Thoracic aorta (tissue), 2 donors: ENCODE measurements around the gene M1AP. TPM values are rescaled to one million over a fixed set of nuclear protein-coding genes. Genes with fewer than 3 reads are reported as not detected.

Experiments
- ATAC-seq: fragments of 150-250 bp; one replicate; pipeline ENCODE4 v1.8.0; 2017; ENCODE audit warnings: low read depth; ENCODE audit not compliant: insufficient number of reproducible peaks, low FRiP score
- DNase-seq: peaks from one replicate; pipeline ENCODE4 v3.0.0-alpha.2; 2020; ENCODE audit warnings: low spot score
- H3K27ac ChIP-seq, 2 donors: fragments of 200-600 bp; sonication (generic); 1 replicate in 1 of 2; 2 replicates in 1 of 2; pipeline ENCODE4 v1.5.1; 2016; ENCODE audit warnings: mild to moderate bottlenecking in 2 of 2, moderate library complexity in 2 of 2
- H3K27me3 ChIP-seq: fragments of 200-600 bp; sonication (generic); replicated peaks from 2 replicates; pipeline ENCODE4 v1.6.0; 2016; ENCODE audit warnings: mild to moderate bottlenecking; ENCODE audit not compliant: insufficient read depth
- H3K36me3 ChIP-seq: fragments of 200-600 bp; sonication (generic); one replicate; pipeline ENCODE4 v1.5.1; 2016
- H3K4me1 ChIP-seq, 2 donors: fragments of 200-600 bp; sonication (generic); 1 replicate in 1 of 2; 2 replicates in 1 of 2; pipeline versions ENCODE4 v1.5.1 to v1.6.0; 2016; ENCODE audit warnings: low read depth in 2 of 2, mild to moderate bottlenecking in 1 of 2; ENCODE audit not compliant: control insufficient read depth in 1 of 2
- H3K4me3 ChIP-seq: fragments of 200-600 bp; sonication (generic); 2 replicates; pipeline ENCODE4 v1.5.1; 2016; ENCODE audit warnings: mild to moderate bottlenecking
- H3K9me3 ChIP-seq: fragments of 200-600 bp; sonication (generic); 2 replicates; pipeline ENCODE4 v1.5.1; 2016
- total RNA-seq, 2 donors: library from RNA; depleted of rRNA; stranded (reverse); fragments of >200 nt; gene quantifications; one replicate each; pipeline versions ENCODE4 v1.1.0 to v1.2.3, GENCODE V29; 2016
- TF ChIP-seq, protein P1 (sequence below): fragments of 200-600 bp; sonication (generic); IDR thresholded peaks from one replicate; pipeline ENCODE4 v1.5.1; 2019; ENCODE audit warnings: antibody characterized with exemption

Gene M1AP
- total RNA-seq, 2 donors from 2014 or later = 4.5 TPM; not detected in 1

DNA sequence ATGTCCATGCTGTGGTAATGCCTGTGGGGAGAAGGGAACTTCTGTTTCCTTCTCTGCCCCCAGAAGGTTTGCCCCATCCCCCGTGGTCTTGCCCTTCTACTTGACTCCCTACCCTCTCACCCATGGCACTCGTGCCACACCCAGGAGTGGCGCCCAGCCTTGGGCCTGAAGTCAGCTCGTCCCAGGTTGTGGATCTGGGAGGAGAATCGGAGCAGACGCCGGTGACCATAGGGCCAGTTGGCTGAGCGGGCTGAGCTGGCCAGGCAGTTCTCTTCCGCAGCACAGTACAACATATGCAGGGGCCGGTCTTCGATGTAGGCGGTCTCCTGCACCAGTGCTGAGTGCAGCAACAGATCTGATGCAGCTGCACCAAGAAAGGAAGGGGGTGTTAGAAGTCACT, 113.7 kb downstream of the M1AP start:
- Histone ChIP-seq H3K27ac (no peak overlapping the region), H3K27me3 (no peaks in the 10 kb centered on the region), H3K9me3 (no peaks in the 10 kb centered on the region), H3K4me3 (no peak overlapping the region), H3K4me1 (peaks cover 5 to 14% of the 10 kb centered on the region in 2 donors), H3K36me3 (peaks cover 15% of the 10 kb centered on the region)
- ATAC-seq (no peak), DNase-seq (no peak)
- TF ChIP-seq, protein P1, sequence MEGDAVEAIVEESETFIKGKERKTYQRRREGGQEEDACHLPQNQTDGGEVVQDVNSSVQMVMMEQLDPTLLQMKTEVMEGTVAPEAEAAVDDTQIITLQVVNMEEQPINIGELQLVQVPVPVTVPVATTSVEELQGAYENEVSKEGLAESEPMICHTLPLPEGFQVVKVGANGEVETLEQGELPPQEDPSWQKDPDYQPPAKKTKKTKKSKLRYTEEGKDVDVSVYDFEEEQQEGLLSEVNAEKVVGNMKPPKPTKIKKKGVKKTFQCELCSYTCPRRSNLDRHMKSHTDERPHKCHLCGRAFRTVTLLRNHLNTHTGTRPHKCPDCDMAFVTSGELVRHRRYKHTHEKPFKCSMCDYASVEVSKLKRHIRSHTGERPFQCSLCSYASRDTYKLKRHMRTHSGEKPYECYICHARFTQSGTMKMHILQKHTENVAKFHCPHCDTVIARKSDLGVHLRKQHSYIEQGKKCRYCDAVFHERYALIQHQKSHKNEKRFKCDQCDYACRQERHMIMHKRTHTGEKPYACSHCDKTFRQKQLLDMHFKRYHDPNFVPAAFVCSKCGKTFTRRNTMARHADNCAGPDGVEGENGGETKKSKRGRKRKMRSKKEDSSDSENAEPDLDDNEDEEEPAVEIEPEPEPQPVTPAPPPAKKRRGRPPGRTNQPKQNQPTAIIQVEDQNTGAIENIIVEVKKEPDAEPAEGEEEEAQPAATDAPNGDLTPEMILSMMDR = no peak

DNA sequence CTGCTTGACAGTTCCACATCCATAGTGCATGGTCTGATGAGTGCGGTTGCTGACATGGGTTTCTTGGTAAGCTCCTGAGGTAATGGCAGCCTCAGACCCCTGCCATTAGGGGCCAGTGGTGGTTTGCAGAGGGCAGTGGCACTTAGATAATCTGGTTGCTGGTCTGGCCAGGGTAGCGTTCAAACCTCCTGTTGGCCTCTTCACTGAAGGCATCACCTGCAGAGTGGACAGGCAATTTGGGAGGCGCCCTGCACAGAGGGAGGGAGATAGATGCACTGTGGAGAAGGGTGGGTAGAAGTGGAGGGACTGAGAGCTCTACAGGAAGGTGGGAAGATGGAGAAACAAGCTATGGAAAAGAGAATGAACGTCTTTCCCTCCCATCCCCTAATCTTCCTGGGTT, 114.7 kb downstream of the M1AP start:
- TF ChIP-seq, protein P1 = no peak
- no peaks in the 10 kb centered on the region for H3K9me3 ChIP-seq
- no peaks in the 10 kb centered on the region for H3K27me3 ChIP-seq
- H3K4me3 ChIP-seq = no peak overlapping the region
- DNase-seq (no peak), ATAC-seq (no peak)
- peaks cover 10 to 20% of the 10 kb centered on the region in 2 donors for H3K4me1 ChIP-seq
- H3K36me3 ChIP-seq = peaks cover 15% of the 10 kb centered on the region
- no peak overlapping the region for H3K27ac ChIP-seq

GRCh38 chr2:74532222-74532621, 115.9 kb downstream of the M1AP start:
- Histone ChIP-seq H3K27ac (no peak overlapping the region), H3K4me1 (peaks cover 14 to 27% of the 10 kb centered on the region in 2 donors), H3K27me3 (no peaks in the 10 kb centered on the region), H3K4me3 (no peak overlapping the region), H3K9me3 (no peaks in the 10 kb centered on the region), H3K36me3 (peaks cover 22% of the 10 kb centered on the region)
- no peak for ATAC-seq
- no peak for DNase-seq
- TF ChIP-seq, protein P1 = no peak

GRCh38 chr2:74531666-74532065, 116.5 kb downstream of the M1AP start:
- no peaks in the 10 kb centered on the region for H3K9me3 ChIP-seq

DNA sequence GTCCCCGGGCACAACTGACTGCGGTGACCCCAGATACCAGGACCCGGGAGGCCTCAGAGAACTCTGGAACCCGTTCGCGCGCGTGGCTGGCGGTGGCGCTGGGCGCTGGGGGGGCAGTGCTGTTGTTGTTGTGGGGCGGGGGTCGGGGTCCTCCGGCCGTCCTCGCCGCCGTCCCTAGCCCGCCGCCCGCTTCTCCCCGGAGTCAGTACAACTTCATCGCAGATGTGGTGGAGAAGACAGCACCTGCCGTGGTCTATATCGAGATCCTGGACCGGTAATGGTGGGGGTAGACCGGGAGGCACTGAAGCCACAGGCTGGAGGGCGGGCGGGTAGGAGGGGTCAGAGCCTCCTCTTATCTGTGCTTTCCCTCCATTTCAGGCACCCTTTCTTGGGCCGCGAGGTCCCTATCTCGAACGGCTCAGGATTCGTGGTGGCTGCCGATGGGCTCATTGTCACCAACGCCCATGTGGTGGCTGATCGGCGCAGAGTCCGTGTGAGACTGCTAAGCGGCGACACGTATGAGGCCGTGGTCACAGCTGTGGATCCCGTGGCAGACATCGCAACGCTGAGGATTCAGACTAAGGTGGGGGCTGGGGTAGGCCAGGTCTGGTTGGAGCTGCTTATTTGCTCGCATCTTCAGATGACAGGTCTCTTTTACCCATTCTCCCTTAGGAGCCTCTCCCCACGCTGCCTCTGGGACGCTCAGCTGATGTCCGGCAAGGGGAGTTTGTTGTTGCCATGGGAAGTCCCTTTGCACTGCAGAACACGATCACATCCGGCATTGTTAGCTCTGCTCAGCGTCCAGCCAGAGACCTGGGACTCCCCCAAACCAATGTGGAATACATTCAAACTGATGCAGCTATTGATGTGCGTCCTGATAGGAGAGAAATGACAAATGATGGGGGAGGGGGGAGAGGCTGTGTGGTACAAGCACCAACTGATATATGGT, 117.6 kb downstream of the M1AP start:
- no peak for ATAC-seq
- H3K27me3 ChIP-seq = no peaks in the 10 kb centered on the region
- H3K9me3 ChIP-seq = no peaks in the 10 kb centered on the region
- DNase-seq = no peak
- H3K4me1 ChIP-seq = peaks cover 14 to 27% of the 10 kb centered on the region in 2 donors
- H3K36me3 ChIP-seq = peaks cover 34% of the 10 kb centered on the region
- H3K4me3 ChIP-seq = peak overlapping the region; percentile 100
- peak overlapping the region; percentile 65 to 81 for H3K27ac ChIP-seq
- TF ChIP-seq, protein P1 = no peak

More at GRCh38 chr2:74531666-74532065, 116.5 kb downstream of the M1AP start:
- Histone ChIP-seq H3K27me3 (no peaks in the 10 kb centered on the region), H3K36me3 (peaks cover 27% of the 10 kb centered on the region), H3K4me3 (no peak overlapping the region), H3K4me1 (peaks cover 14 to 27% of the 10 kb centered on the region in 2 donors), H3K27ac (no peak overlapping the region)
- ATAC-seq = no peak
- TF ChIP-seq, protein P1 = no peak
- DNase-seq = no peak
